Esophagus muscularis mucosa (tissue), 4 donors: ENCODE measurements around the gene GSG1L. TPM values are rescaled to one million over a fixed set of nuclear protein-coding genes. Genes with fewer than 3 reads are reported as not detected.

Experiments
- DNase-seq: peaks from one replicate; pipeline ENCODE4 v3.0.0-alpha.2; 2017; ENCODE audit errors: extremely low spot score
- H3K27ac ChIP-seq, 4 donors: fragments of 200-600 bp; sonication (generic); replicated peaks in 1 of 4; 1 replicate in 3 of 4; 2 replicates in 1 of 4; pipeline ENCODE4 v1.5.1; 2016 to 2019; ENCODE audit warnings: mild to moderate bottlenecking in 1 of 4
- H3K27me3 ChIP-seq, 4 donors: fragments of 200-600 bp; sonication (generic); one replicate each; pipeline versions ENCODE4 v1.5.1 to v1.6.0; 2016 to 2019
- H3K36me3 ChIP-seq, 4 donors: fragments of 200-600 bp; sonication (generic); one replicate each; pipeline ENCODE4 v1.5.1; 2016 to 2019
- H3K4me1 ChIP-seq, 4 donors: fragments of 200-600 bp; sonication (generic); one replicate each; pipeline ENCODE4 v1.5.1; 2016 to 2019
- H3K4me3 ChIP-seq, 4 donors: fragments of 200-600 bp; sonication (generic); 1 replicate in 2 of 4; 2 replicates in 2 of 4; pipeline ENCODE4 v1.5.1; 2016 to 2019; ENCODE audit warnings: mild to moderate bottlenecking in 4 of 4, moderate library complexity in 1 of 4
- H3K9me3 ChIP-seq, 4 donors: fragments of 200-600 bp; sonication (generic); 1 replicate in 3 of 4; 2 replicates in 1 of 4; pipeline ENCODE4 v1.5.1; 2016 to 2019
- EP300 ChIP-seq: sonication (generic); formaldehyde crosslinking; IDR thresholded peaks from one replicate; pipeline ENCODE4 v1.6.1; 2017; ENCODE audit warnings: antibody characterized with exemption
- POLR2A ChIP-seq: fragments of 450-650 bp; IDR thresholded peaks from one replicate; pipeline ENCODE4 v1.6.1; 2017; ENCODE audit warnings: antibody characterized with exemption, moderate library complexity, mild to moderate bottlenecking, low read depth
- POLR2AphosphoS5 ChIP-seq, 2 donors: sonication (generic); formaldehyde crosslinking; IDR thresholded peaks; one replicate each; pipeline ENCODE4 v1.6.1; 2017; ENCODE audit warnings: antibody characterized with exemption in 2 of 2
- WGBS: methylation state at CpG from one replicate; pipeline ENCODE4 v1.1.5; 2018; 5-methylcytosine and 5-hydroxymethylcytosine counted together
- intact Hi-C: fragments of 100-400 bp; cut with DNase I; formaldehyde crosslinking; loops from one replicate; pipeline ENCODE4 v1.15.1; 2023
- total RNA-seq, 4 donors: library from RNA; depleted of rRNA; stranded (reverse); fragments of >200 nt; gene quantifications; one replicate each; pipeline versions ENCODE4 v1.1.0 to v1.2.1, GENCODE V29; 2016
- TF ChIP-seq, protein P1 (sequence below), 3 experiments: fragments of 200-600 bp in 2 of 3; fragments of 450-650 bp in 1 of 3; sonication (generic) in 2 of 3; IDR thresholded peaks; one replicate each; pipeline ENCODE4 v1.5.1; 2017 to 2019; ENCODE audit warnings: antibody characterized with exemption in 3 of 3, mild to moderate bottlenecking in 2 of 3, moderate library complexity in 1 of 3

GSG1L gene
- total RNA-seq, 4 donors from 2014 or later: 0.19 to 0.83 TPM; not detected in 2

DNA sequence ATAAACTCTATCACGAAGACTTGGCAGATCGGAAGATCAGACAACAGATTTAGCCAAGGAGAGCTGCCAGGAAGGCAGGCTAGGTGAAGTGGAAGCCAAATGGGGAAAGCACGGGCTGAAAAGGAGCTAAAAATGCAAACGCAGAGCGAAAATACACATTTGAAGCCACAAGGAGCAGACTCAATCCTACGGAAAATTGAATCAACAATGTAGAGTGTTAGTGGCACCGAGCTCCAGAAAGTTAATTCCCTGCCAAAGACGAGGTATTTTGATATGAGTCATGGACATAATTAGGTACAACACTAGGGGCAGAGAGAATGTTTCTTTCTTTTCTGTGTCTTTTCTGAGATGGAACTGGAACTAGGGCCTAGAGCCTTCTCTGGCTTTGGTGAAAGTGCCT is 20.7 kb downstream of the GSG1L start:
- Histone ChIP-seq H3K9me3 (peaks cover 0 to under 1% (median 0%) of the 10 kb centered on the region in 4 donors), H3K4me1 (peaks cover 0 to 16% (median 14%) of the 10 kb centered on the region in 4 donors), H3K36me3 (no peaks in the 10 kb centered on the region), H3K4me3 (no peak overlapping the region), H3K27me3 (no peaks in the 10 kb centered on the region), H3K27ac (peak overlapping the region; percentile 52 to 64 (median 62))
- 45% methylated on average over 8 of the region's 8 CpGs for WGBS
- DNase-seq: no peak
- intact Hi-C loops: no loop called here
- TF ChIP-seq POLR2AphosphoS5 (IDR thresholded peaks at IDR 0.05): peak in 1 of 2 donors; percentile 20
- TF ChIP-seq EP300: no peak
- TF ChIP-seq POLR2A: no peak
- TF ChIP-seq, protein P1, sequence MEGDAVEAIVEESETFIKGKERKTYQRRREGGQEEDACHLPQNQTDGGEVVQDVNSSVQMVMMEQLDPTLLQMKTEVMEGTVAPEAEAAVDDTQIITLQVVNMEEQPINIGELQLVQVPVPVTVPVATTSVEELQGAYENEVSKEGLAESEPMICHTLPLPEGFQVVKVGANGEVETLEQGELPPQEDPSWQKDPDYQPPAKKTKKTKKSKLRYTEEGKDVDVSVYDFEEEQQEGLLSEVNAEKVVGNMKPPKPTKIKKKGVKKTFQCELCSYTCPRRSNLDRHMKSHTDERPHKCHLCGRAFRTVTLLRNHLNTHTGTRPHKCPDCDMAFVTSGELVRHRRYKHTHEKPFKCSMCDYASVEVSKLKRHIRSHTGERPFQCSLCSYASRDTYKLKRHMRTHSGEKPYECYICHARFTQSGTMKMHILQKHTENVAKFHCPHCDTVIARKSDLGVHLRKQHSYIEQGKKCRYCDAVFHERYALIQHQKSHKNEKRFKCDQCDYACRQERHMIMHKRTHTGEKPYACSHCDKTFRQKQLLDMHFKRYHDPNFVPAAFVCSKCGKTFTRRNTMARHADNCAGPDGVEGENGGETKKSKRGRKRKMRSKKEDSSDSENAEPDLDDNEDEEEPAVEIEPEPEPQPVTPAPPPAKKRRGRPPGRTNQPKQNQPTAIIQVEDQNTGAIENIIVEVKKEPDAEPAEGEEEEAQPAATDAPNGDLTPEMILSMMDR (IDR thresholded peaks at IDR 0.05): peak in 1 of 3 experiments; percentile 21

DNA sequence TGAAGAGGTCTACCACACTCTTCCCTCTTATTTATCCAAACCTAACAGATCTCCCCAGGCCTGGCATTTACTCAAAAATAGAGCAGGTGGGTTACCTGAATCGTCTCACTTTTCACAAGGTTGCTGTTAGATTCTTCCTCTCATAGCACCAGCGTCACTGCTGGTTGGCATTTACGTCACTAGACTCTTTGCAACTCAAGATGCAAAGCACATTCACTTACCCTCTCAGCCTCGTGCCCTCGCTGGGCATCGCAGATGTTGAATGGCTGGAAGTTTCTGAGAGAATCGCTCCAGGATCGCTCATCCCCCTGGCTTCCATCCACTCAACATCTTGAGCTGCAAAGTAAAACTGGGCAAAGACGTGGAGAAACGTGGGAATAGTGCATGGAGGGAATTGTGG is 21.9 kb downstream of the GSG1L start:
- Histone ChIP-seq H3K9me3 (no peaks in the 10 kb centered on the region), H3K4me3 (no peak overlapping the region), H3K27ac (no peak overlapping the region), H3K4me1 (peaks cover 0 to 16% (median 14%) of the 10 kb centered on the region in 4 donors), H3K36me3 (no peaks in the 10 kb centered on the region), H3K27me3 (no peaks in the 10 kb centered on the region)
- DNase-seq: no peak
- 95% methylated on average over 10 of the region's 10 CpGs for WGBS
- TF ChIP-seq, protein P1 (IDR thresholded peaks at IDR 0.05): no peak
- TF ChIP-seq POLR2AphosphoS5 (IDR thresholded peaks at IDR 0.05) (no peak), EP300 (no peak), POLR2A (no peak)
- intact Hi-C loops: no loop called here

DNA sequence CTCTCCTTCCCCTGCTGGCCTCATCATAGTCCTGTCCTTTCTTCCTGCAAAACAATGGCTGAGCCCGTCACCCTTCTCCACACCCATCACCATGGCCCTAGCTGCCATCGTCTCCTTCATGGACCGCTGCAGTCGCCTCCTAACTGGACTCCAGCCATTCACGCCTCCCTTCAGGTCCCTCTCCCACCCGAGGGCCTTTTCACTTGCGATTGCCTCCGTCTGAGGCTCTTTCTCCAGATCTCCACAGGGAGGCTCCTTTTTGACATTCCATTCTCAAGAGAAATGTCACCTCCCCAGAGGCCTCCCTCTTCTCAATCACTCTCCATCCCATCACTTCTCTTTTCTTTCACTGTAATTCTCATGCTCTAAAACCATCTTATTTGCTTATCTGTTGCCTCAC is 23.5 kb downstream of the GSG1L start:
- Histone ChIP-seq H3K9me3 (no peaks in the 10 kb centered on the region), H3K27me3 (no peaks in the 10 kb centered on the region), H3K4me1 (peaks cover 0 to 16% (median 14%) of the 10 kb centered on the region in 4 donors), H3K27ac (no peak overlapping the region), H3K4me3 (no peak overlapping the region), H3K36me3 (no peaks in the 10 kb centered on the region)
- intact Hi-C loops: no loop called here
- no peak for DNase-seq
- 62% methylated on average over 8 of the region's 8 CpGs for WGBS
- TF ChIP-seq POLR2AphosphoS5 (IDR thresholded peaks at IDR 0.05) (no peak), EP300 (no peak), POLR2A (no peak)
- TF ChIP-seq, protein P1 (IDR thresholded peaks at IDR 0.05): no peak

DNA sequence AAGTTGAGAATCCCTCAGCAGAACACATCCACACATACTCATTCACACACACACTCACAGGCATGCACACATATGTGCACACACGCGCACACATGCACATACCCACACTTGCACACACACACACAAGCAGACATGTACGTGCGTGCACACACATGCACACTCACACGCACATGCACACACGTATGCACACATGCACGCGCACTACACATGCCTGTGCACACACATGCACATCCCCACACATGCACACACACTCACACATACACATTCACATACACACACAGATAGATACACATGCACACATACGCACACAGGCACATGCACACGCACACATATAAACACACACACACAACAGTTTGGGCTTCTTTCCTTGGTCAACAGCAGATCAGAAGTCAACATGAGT is 24.0 kb downstream of the GSG1L start:
- no peak overlapping the region for H3K27ac ChIP-seq
- intact Hi-C loops: no loop called here
- no peaks in the 10 kb centered on the region for H3K27me3 ChIP-seq
- peaks cover 0 to 16% (median 14%) of the 10 kb centered on the region in 4 donors for H3K4me1 ChIP-seq
- H3K4me3 ChIP-seq: no peak overlapping the region
- H3K9me3 ChIP-seq: no peaks in the 10 kb centered on the region
- DNase-seq: no peak
- 92% methylated on average over 10 of the region's 10 CpGs for WGBS
- no peaks in the 10 kb centered on the region for H3K36me3 ChIP-seq
- TF ChIP-seq EP300 (no peak), POLR2AphosphoS5 (IDR thresholded peaks at IDR 0.05) (no peak), POLR2A (no peak)
- TF ChIP-seq, protein P1 (IDR thresholded peaks at IDR 0.05): no peak

DNA sequence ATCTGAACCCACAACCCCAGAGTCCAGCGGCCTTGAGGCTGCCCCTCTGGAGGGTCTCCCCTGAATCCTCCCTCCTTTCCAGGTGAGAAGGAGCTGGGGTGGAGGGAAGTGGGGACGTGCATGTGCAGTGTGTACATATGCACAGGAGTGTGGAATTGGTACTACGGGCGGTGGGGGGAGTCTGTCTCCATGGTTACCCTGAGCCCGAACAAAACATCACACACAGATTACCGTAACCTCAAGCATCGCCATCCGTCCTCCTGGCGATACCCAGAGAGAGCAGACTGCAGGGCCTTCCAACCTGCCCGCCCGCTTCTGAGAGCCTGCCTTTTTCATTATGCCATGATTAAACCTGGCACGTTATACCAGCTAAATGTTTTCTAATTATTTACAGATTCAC is 25.1 kb downstream of the GSG1L start:
- WGBS: 78% methylated on average over 12 of the region's 12 CpGs
- Histone ChIP-seq H3K27ac (no peak overlapping the region), H3K9me3 (no peaks in the 10 kb centered on the region), H3K4me3 (no peak overlapping the region), H3K36me3 (no peaks in the 10 kb centered on the region), H3K4me1 (peaks cover 0 to 13% (median 12%) of the 10 kb centered on the region in 4 donors), H3K27me3 (no peaks in the 10 kb centered on the region)
- DNase-seq: no peak
- intact Hi-C loops: no loop called here
- TF ChIP-seq, protein P1 (IDR thresholded peaks at IDR 0.05): no peak
- TF ChIP-seq EP300: no peak
- TF ChIP-seq POLR2AphosphoS5 (IDR thresholded peaks at IDR 0.05): no peak
- no peak for TF ChIP-seq POLR2A
